SJCRH30 (cell line): ENCODE measurements around the gene NAV2. TPM values are rescaled to one million over a fixed set of nuclear protein-coding genes. Genes with fewer than 3 reads are reported as not detected.

Experiments used
- DNase-seq, 2 experiments: peaks; one replicate each; pipeline ENCODE4 v3.0.0-alpha.2; 2015 to 2020
- H3K27ac ChIP-seq: fragments of 250-450 bp; sonication (Bioruptor Pico); 2 replicates; pipeline ENCODE4 v1.5.1; 2020; ENCODE audit warnings: mild to moderate bottlenecking, moderate library complexity
- H3K27me3 ChIP-seq: fragments of 250-450 bp; sonication (Bioruptor Pico); 2 replicates; pipeline ENCODE4 v1.5.1; 2020; ENCODE audit warnings: mild to moderate bottlenecking, moderate library complexity
- H3K36me3 ChIP-seq: fragments of 250-450 bp; sonication (Bioruptor Pico); 2 replicates; pipeline ENCODE4 v1.5.1; 2020; ENCODE audit warnings: mild to moderate bottlenecking, moderate library complexity
- H3K4me1 ChIP-seq: fragments of 250-450 bp; sonication (Bioruptor Pico); 2 replicates; pipeline ENCODE4 v1.5.1; 2020; ENCODE audit warnings: mild to moderate bottlenecking, moderate library complexity
- H3K4me3 ChIP-seq: fragments of 250-450 bp; sonication (Bioruptor Pico); 2 replicates; pipeline ENCODE4 v1.5.1; 2020; ENCODE audit warnings: mild to moderate bottlenecking, moderate library complexity
- H3K9me3 ChIP-seq: fragments of 250-450 bp; sonication (Bioruptor Pico); replicated peaks from 2 replicates; pipeline ENCODE4 v1.5.1; 2020; ENCODE audit warnings: mild to moderate bottlenecking, moderate library complexity
- total RNA-seq: library from RNA; depleted of rRNA; stranded (reverse); fragments of >200 nt; shearing (Covaris generic); gene quantifications from 2 replicates; pipeline ENCODE4 v1.2.3, GENCODE V29; 2014

NAV2 gene
- total RNA-seq, 1 experiment from 2014 or later = 73.1 TPM

DNA sequence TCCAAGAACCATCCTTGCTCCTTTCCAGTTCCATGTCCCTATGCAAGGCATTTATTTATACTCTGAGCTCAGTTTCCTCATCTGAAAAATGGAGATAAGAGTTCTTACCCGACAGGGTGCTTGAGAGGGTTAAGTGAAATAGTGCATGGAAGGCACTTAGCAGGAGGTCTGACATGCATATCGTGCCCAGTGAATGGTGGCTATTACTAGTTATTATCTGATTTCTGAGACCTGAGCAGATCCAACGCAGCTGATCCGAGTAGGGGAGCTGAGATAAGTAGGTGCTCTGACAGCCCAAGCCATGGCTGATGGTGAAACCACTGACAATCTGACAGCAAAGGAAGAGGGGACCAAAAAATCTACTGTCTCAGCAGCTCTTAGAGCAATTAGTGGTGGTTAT is 24.9 kb downstream of the NAV2 start:
- H3K4me1 ChIP-seq = peaks cover 6% of the 10 kb centered on the region
- DNase-seq = no peak
- H3K4me3 ChIP-seq = no peak overlapping the region
- no peaks in the 10 kb centered on the region for H3K9me3 ChIP-seq
- H3K36me3 ChIP-seq = no peaks in the 10 kb centered on the region
- H3K27ac ChIP-seq = no peak overlapping the region
- no peaks in the 10 kb centered on the region for H3K27me3 ChIP-seq

DNA sequence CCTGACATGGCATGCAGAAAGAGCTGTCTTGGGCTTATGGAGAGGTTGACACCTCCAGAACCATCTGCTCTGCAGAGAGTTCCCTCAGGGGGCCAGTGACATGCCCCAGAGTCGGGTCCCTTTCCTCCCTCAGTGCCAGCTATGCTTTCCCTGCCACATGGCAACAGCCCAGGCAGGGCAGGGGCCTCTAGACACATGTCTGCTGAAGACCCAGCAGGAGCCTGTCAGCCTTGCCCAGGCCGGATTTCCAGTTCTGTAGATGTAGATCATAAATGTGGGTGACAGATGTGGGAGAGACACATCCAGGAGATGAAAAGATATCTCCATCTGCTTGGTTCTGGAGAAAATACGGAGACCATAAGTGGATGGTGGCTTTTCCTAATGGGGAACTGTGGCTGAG is 25.5 kb downstream of the NAV2 start:
- no peak for DNase-seq
- no peaks in the 10 kb centered on the region for H3K9me3 ChIP-seq
- no peaks in the 10 kb centered on the region for H3K27me3 ChIP-seq
- no peaks in the 10 kb centered on the region for H3K36me3 ChIP-seq
- no peak overlapping the region for H3K27ac ChIP-seq
- H3K4me3 ChIP-seq = no peak overlapping the region
- peaks cover 6% of the 10 kb centered on the region for H3K4me1 ChIP-seq

- DNase-seq = no peak
- Histone ChIP-seq H3K4me3 (no peak overlapping the region), H3K27me3 (no peaks in the 10 kb centered on the region), H3K9me3 (no peaks in the 10 kb centered on the region), H3K36me3 (no peaks in the 10 kb centered on the region), H3K4me1 (peaks cover 6% of the 10 kb centered on the region), H3K27ac (no peak overlapping the region)
Measured at GRCh38 chr11:19739872-19740271, 27.2 kb downstream of the NAV2 start.

DNA sequence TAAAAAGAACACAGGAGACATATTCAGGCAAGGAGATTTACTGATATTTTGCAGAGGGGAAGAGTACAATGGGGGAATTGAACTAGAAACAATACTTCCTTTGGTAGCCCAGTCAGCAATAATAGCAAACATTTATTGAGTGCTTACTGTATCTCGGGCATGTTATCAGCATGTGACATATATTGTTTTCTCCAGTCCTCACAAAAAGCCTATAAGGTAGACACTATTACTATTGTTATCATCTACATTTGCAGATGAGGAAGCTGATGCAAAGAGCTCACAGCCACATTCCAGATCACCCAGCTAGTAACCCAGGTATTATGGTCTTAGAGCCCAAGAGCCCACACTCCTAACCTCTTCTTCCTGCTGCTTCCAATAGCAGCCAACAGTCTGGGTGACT is 27.9 kb downstream of the NAV2 start:
- H3K27me3 ChIP-seq = no peaks in the 10 kb centered on the region
- no peak overlapping the region for H3K27ac ChIP-seq
- H3K36me3 ChIP-seq = no peaks in the 10 kb centered on the region
- peaks cover 5% of the 10 kb centered on the region for H3K4me1 ChIP-seq
- no peaks in the 10 kb centered on the region for H3K9me3 ChIP-seq
- H3K4me3 ChIP-seq = no peak overlapping the region
- DNase-seq = no peak

DNA sequence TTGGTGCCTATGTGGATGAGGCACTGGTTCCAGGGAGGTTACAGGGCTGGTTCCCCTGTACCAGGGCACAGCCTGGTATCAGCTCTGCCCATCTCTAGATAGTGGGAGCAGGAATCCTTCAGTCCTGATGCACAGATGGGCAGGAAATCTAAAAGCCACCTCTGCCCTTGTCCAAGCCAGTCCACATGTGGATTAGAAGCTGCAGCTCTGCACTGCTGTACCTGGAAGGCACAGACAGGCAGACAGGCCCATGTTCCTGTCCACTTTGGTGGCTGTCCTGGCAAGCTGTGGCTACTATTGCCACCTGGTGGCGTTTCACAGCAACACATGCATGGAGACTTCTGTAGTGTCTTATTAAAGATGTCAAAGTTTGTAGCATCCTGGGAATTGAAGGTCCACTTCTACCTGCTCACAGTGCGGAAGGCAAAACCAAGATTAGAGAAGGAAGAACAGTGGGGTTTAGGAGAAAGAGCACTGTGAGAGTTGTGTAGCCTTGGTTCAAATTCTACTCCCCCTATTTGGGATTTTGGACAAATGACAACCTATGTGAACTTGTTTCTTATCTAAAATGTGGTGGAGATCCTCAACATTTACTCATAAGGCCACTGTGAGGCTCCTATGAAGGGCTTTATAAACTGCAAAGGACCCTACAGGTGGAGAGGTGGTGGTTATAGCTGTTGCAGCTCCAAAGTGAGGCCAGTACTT is 30.1 kb downstream of the NAV2 start:
- H3K4me1 ChIP-seq = no peaks in the 10 kb centered on the region
- 0 out of 2 replicates have a peak, but pooled peaks cover 3% of the 10 kb centered on the region for H3K36me3 ChIP-seq
- no peak overlapping the region for H3K4me3 ChIP-seq
- DNase-seq = peak; percentile 76 to 90
- H3K9me3 ChIP-seq = no peaks in the 10 kb centered on the region
- H3K27me3 ChIP-seq = no peaks in the 10 kb centered on the region
- no peak overlapping the region for H3K27ac ChIP-seq

DNA sequence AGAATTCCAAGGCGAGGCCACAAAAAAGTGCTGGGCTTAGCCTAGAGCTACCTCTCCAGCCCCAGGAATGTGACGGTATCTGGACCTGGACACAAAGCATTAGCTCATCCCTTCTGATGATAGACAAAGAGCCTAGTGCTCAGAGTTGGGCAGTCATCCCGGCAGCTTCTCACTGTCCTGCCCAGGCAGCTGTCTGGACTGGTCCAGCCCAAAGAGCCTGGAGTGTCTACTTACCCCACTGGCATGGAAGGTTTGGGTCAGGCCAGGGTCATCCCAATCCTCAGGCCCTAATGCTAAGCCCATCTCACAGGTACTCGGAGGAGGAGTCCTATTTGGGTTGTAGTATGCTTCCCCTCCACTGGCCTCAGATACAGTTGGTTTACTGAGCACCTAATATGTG is 31.0 kb downstream of the NAV2 start:
- peaks cover 7% of the 10 kb centered on the region for H3K36me3 ChIP-seq
- no peaks in the 10 kb centered on the region for H3K4me1 ChIP-seq
- no peaks in the 10 kb centered on the region for H3K27me3 ChIP-seq
- DNase-seq = no peak
- H3K4me3 ChIP-seq = no peak overlapping the region
- H3K9me3 ChIP-seq = no peaks in the 10 kb centered on the region
- no peak overlapping the region for H3K27ac ChIP-seq

DNA sequence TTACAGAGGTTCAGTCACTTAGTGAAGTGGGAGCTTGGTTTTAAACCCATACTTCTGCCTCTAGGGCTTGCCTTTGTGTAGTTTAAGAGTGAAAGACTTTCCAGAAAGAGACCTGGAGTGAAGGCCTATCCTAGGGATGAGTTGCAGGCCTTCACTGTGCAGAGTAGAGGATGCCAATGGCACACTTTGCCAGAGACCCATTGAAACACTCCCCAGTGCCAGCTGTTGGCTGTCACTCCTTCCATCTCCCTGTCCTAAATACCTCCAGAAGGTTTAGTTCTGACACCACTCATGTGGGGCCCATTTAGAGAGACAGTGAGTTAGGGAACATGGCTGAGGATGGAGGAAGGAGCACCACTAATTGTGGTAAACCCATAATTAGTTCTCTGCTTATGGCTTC is 31.5 kb downstream of the NAV2 start:
- Histone ChIP-seq H3K9me3 (no peaks in the 10 kb centered on the region), H3K27ac (no peak overlapping the region), H3K36me3 (peaks cover 7% of the 10 kb centered on the region), H3K4me3 (no peak overlapping the region), H3K4me1 (no peaks in the 10 kb centered on the region), H3K27me3 (no peaks in the 10 kb centered on the region)
- no peak for DNase-seq

- Histone ChIP-seq H3K27ac (no peak overlapping the region), H3K9me3 (no peaks in the 10 kb centered on the region), H3K36me3 (peaks cover 10% of the 10 kb centered on the region), H3K27me3 (no peaks in the 10 kb centered on the region), H3K4me1 (no peaks in the 10 kb centered on the region), H3K4me3 (no peak overlapping the region)
- no peak for DNase-seq
Measured at GRCh38 chr11:19746086-19746485, 33.4 kb downstream of the NAV2 start.

GRCh38 chr11:19747634-19748033 is 35.0 kb downstream of the NAV2 start:
- no peak for DNase-seq
- no peaks in the 10 kb centered on the region for H3K27me3 ChIP-seq
- H3K36me3 ChIP-seq = peaks cover 13% of the 10 kb centered on the region
- H3K9me3 ChIP-seq = no peaks in the 10 kb centered on the region
- no peaks in the 10 kb centered on the region for H3K4me1 ChIP-seq
- no peak overlapping the region for H3K27ac ChIP-seq
- H3K4me3 ChIP-seq = no peak overlapping the region

GRCh38 chr11:19751055-19751454 is 38.4 kb downstream of the NAV2 start:
- Histone ChIP-seq H3K27ac (no peak overlapping the region), H3K36me3 (peaks cover 16% of the 10 kb centered on the region), H3K9me3 (no peaks in the 10 kb centered on the region), H3K4me1 (no peaks in the 10 kb centered on the region), H3K4me3 (no peak overlapping the region), H3K27me3 (no peaks in the 10 kb centered on the region)
- no peak for DNase-seq

GRCh38 chr11:19753451-19754106 is 40.9 kb downstream of the NAV2 start:
- Histone ChIP-seq H3K27me3 (no peaks in the 10 kb centered on the region), H3K9me3 (no peaks in the 10 kb centered on the region), H3K4me3 (no peak overlapping the region), H3K36me3 (peaks cover 9% of the 10 kb centered on the region), H3K4me1 (no peaks in the 10 kb centered on the region), H3K27ac (no peak overlapping the region)
- DNase-seq = no peak

DNA sequence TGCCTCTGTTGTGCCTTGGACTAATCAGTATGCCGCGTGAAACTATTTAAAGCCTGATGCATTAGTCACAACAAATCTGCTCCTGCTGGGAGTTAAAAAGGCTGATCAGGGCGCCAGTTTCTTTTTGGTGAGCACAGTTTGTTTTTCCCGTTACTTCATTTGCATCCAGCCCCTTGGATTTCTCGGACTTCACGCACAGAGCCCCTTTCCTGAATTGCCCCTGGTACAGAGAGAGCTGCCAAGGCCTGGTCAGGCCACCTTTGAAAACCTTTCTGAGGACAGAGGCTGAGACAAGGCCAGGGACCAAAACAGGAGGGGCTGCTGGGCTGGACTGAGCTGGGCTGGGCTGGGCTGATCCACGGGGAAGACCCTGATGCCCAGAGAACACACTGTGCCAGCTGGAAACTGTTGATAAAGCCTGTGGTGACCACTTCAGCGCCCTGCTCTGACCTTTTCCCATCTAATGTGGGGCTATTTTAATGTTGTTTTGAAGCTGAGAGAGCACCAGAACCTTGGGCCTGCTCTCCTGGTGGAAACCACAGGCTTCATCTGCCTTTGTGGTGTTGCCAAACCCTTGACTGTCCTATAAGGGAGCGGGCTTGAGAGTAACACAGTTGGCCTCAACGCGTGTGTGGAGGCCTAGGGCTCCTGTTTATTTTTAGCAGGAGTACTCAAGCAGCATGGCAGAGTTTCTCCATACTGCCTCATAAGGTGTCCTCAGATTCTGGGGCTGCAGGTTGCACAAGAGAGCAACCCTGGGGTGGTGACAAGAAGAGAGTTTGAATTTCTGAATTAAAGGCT is 44.2 kb downstream of the NAV2 start:
- DNase-seq = no peak
- Histone ChIP-seq H3K4me3 (no peak overlapping the region), H3K27ac (no peak overlapping the region), H3K9me3 (no peaks in the 10 kb centered on the region), H3K27me3 (no peaks in the 10 kb centered on the region), H3K4me1 (no peaks in the 10 kb centered on the region), H3K36me3 (peaks cover 6% of the 10 kb centered on the region; the same call in 1 of the 2 replicates)

DNA sequence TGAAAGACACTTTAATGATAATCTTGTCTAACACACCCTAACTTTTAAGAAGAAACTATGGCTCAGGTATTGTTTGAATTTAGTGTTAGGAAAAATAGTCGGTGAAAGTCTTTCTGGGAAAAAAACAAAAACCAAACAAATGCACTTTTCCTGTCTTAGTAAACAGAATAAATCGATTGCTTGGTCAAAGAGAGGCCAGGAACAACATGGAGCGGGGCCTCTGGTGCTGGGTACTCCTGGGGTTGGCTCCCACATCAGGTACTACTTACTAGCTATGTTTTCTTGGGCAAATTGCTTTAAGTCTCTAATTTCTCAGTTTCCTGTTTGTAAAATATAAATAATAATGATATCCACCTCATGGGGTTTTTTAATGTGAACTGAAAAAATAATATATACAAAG is 46.8 kb downstream of the NAV2 start:
- H3K36me3 ChIP-seq = 0 out of 2 replicates have a peak, but pooled peaks cover 3% of the 10 kb centered on the region
- no peak overlapping the region for H3K27ac ChIP-seq
- H3K4me3 ChIP-seq = no peak overlapping the region
- no peaks in the 10 kb centered on the region for H3K9me3 ChIP-seq
- no peak for DNase-seq
- H3K4me1 ChIP-seq = no peaks in the 10 kb centered on the region; the same call in 1 of the 2 replicates
- H3K27me3 ChIP-seq = no peaks in the 10 kb centered on the region

DNA sequence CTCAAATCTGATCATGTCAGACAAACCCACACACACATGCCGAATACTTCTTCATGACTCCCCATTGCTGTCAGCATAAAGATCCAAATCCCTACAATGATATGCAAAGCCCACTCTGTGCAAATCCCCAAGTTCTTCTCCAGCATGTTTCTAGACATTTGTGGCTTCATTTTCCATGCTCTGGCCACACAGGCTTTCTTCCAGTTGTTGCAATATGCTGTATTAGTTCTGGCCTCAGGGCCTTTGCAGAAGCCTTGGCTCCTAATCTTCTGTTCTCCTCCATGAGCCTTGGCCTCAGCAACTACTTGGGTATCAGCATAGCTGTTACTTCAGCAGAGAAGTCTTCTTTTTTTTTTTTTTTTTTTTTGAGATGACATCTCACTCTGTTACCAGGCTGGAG is 49.6 kb downstream of the NAV2 start:
- H3K4me1 ChIP-seq = no peaks in the 10 kb centered on the region; the same call in 1 of the 2 replicates
- 0 out of 2 replicates have a peak, but pooled peaks cover 3% of the 10 kb centered on the region for H3K36me3 ChIP-seq
- no peak overlapping the region for H3K4me3 ChIP-seq
- no peaks in the 10 kb centered on the region for H3K27me3 ChIP-seq
- H3K27ac ChIP-seq = no peak overlapping the region
- H3K9me3 ChIP-seq = no peaks in the 10 kb centered on the region
- DNase-seq = no peak

GRCh38 chr11:19763330-19763729 is 50.7 kb downstream of the NAV2 start:
- DNase-seq = no peak
- no peak overlapping the region for H3K4me3 ChIP-seq
- 0 out of 2 replicates have a peak, but pooled peaks cover 3% of the 10 kb centered on the region for H3K36me3 ChIP-seq
- H3K27me3 ChIP-seq = no peaks in the 10 kb centered on the region
- H3K9me3 ChIP-seq = no peaks in the 10 kb centered on the region
- no peaks in the 10 kb centered on the region; the same call in 1 of the 2 replicates for H3K4me1 ChIP-seq
- no peak overlapping the region for H3K27ac ChIP-seq
